Neural progenitor cell (in vitro differentiated cells): ENCODE measurements around the gene CLDN34. TPM values are rescaled to one million over a fixed set of nuclear protein-coding genes. Genes with fewer than 3 reads are reported as not detected.

Experiments used
- DNase-seq: peaks from one replicate; pipeline ENCODE4 v3.0.0-alpha.2; 2016; ENCODE audit warnings: low spot score
- H2AFZ ChIP-seq: fragments of 200-600 bp; sonication (generic); replicated peaks from 2 replicates; pipeline ENCODE4 v1.6.1; 2016; ENCODE audit warnings: antibody characterized with exemption
- H3F3A ChIP-seq: fragments of 200-600 bp; sonication (generic); 2 replicates; pipeline ENCODE4 v1.6.1; 2016; ENCODE audit warnings: antibody characterized with exemption, low read depth
- H3K27ac ChIP-seq: fragments of 200-600 bp; sonication (generic); 2 replicates; pipeline ENCODE4 v1.5.1; 2016; ENCODE audit warnings: mild to moderate bottlenecking
- H3K27me3 ChIP-seq: fragments of 200-600 bp; sonication (generic); 2 replicates; pipeline ENCODE4 v1.6.1; 2016; ENCODE audit warnings: mild to moderate bottlenecking, moderate library complexity
- H3K36me3 ChIP-seq: fragments of 200-600 bp; sonication (generic); 2 replicates; pipeline ENCODE4 v1.5.1; 2016
- H3K4me1 ChIP-seq: fragments of 200-600 bp; sonication (generic); 2 replicates; pipeline ENCODE4 v1.6.1; 2016; ENCODE audit warnings: mixed run types
- H3K4me2 ChIP-seq: fragments of 200-600 bp; sonication (generic); 2 replicates; pipeline ENCODE4 v1.6.1; 2016
- H3K4me3 ChIP-seq: fragments of 200-600 bp; sonication (generic); 2 replicates; pipeline ENCODE4 v1.5.1; 2016
- H3K79me2 ChIP-seq: fragments of 200-600 bp; sonication (generic); 2 replicates; pipeline ENCODE4 v1.6.1; 2016; ENCODE audit warnings: low read depth
- H3K9ac ChIP-seq: fragments of 200-600 bp; sonication (generic); 2 replicates; pipeline ENCODE4 v1.6.1; 2016
- H3K9me3 ChIP-seq: fragments of 200-600 bp; sonication (generic); 2 replicates; pipeline ENCODE4 v1.5.1; 2016; ENCODE audit warnings: low read depth
- H4K20me1 ChIP-seq: fragments of 200-600 bp; sonication (generic); 2 replicates; pipeline ENCODE4 v1.6.1; 2016; ENCODE audit warnings: low read depth
- H3K27ac Mint-ChIP-seq: 3 replicates; pipeline ENCODE4 v1.8.0; 2021; ENCODE audit warnings: mixed read lengths
- H3K27me3 Mint-ChIP-seq: 2 replicates; pipeline ENCODE4 v1.8.0; 2022; ENCODE audit warnings: low read depth, mild to moderate bottlenecking, inconsistent platforms, moderate library complexity, mixed read lengths; ENCODE audit not compliant: insufficient read depth
- H3K36me3 Mint-ChIP-seq: 3 replicates; pipeline ENCODE4 v1.8.0; 2021; ENCODE audit warnings: mixed read lengths
- H3K4me1 Mint-ChIP-seq: 3 replicates; pipeline ENCODE4 v1.8.0; 2021; ENCODE audit warnings: mixed read lengths
- H3K4me3 Mint-ChIP-seq: 3 replicates; pipeline ENCODE4 v1.8.0; 2021; ENCODE audit warnings: mild to moderate bottlenecking, moderate library complexity, mixed read lengths
- H3K9me3 Mint-ChIP-seq: 3 replicates; pipeline ENCODE4 v1.8.0; 2020; ENCODE audit warnings: mixed read lengths
- EZH2 ChIP-seq: fragments of 200-600 bp; sonication (generic); IDR thresholded peaks from 2 replicates; pipeline ENCODE4 v1.6.1; 2017; ENCODE audit warnings: antibody characterized with exemption, mild to moderate bottlenecking, moderate library complexity
- EZH2phosphoT487 ChIP-seq: fragments of 200-600 bp; sonication (generic); IDR thresholded peaks from 2 replicates; pipeline ENCODE4 v1.6.1; 2017; ENCODE audit warnings: antibody characterized with exemption
- total RNA-seq: library from RNA; depleted of rRNA; stranded (reverse); fragments of >200 nt; gene quantifications from 2 replicates; pipeline ENCODE4 v1.2.3, GENCODE V29; 2015; ENCODE audit warnings: low replicate concordance
- TF ChIP-seq, protein P1 (sequence below): fragments of 200-600 bp; sonication (generic); IDR thresholded peaks from 2 replicates; pipeline ENCODE4 v1.5.1; 2017; ENCODE audit warnings: antibody characterized with exemption, mild to moderate bottlenecking

CLDN34 gene
- total RNA-seq, 1 donor from 2014 or later, result not detected

DNA sequence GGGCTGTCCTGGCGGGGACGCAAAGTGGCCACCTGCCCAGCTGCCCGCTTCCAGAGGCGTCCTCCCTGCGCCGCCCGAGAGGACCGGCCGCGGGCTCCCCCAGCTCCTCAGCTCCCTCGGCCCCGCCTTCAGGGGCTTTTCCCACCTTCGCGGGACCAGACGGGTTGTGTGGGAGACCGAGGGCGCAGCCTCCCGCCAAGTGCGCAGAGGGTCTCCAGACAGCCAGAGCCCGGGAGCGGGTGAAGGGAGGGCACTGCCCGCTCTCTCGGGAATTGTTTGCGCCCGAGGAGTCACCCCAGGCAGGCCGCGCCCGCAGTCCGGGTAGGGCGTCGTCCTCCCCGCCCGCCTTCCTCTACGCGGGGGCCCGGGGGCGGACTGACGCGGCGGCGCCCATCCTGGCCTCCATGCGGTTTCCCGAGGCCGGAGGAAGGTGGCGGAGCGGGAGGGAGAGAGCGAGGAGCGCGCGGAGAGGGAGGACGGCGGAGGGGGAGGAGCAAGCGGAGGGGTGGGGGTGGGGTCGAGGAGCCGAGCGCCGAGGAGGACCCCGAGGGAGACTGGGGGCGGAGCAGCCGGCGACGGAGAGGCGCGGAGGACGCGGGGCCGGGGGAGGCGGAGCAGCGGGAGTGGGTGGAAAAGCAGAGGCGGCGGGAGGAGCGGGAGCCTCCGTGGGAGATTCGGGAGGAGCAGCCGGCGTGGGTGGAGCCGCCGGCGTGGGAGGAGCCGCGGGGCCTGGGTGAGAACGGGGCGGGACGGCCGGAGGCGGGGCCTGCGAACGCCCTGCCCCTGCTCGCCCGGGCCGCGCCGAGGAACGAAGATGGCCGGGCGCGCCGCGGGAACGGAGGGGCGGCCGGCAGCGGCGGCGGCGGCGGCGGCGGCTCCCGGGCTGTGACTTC, 47.5 kb downstream of the CLDN34 start:
- Histone ChIP-seq H3F3A (peaks cover 37% of the 10 kb centered on the region), H3K4me3 (peak overlapping the region; percentile 51), H3K4me2 (peak overlapping the region; percentile 78), H3K27me3 (no peaks in the 10 kb centered on the region), H3K9me3 (no peaks in the 10 kb centered on the region), H4K20me1 (peaks cover 25% of the 10 kb centered on the region), H3K79me2 (peaks cover 39% of the 10 kb centered on the region), H2AFZ (no peak overlapping the region), H3K9ac (no peak overlapping the region), H3K36me3 (no peaks in the 10 kb centered on the region), H3K27ac (peak overlapping the region; percentile 53), H3K4me1 (peaks cover 24% of the 10 kb centered on the region)
- no peak for TF ChIP-seq EZH2
- TF ChIP-seq EZH2phosphoT487, result no peak
- TF ChIP-seq, protein P1, sequence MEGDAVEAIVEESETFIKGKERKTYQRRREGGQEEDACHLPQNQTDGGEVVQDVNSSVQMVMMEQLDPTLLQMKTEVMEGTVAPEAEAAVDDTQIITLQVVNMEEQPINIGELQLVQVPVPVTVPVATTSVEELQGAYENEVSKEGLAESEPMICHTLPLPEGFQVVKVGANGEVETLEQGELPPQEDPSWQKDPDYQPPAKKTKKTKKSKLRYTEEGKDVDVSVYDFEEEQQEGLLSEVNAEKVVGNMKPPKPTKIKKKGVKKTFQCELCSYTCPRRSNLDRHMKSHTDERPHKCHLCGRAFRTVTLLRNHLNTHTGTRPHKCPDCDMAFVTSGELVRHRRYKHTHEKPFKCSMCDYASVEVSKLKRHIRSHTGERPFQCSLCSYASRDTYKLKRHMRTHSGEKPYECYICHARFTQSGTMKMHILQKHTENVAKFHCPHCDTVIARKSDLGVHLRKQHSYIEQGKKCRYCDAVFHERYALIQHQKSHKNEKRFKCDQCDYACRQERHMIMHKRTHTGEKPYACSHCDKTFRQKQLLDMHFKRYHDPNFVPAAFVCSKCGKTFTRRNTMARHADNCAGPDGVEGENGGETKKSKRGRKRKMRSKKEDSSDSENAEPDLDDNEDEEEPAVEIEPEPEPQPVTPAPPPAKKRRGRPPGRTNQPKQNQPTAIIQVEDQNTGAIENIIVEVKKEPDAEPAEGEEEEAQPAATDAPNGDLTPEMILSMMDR, result no peak
- no peak overlapping the region for H3K27ac Mint-ChIP-seq
- peaks cover 18% of the 10 kb centered on the region for H3K36me3 Mint-ChIP-seq
- H3K4me1 Mint-ChIP-seq, result peaks cover 30% of the 10 kb centered on the region
- peak; percentile 87 for DNase-seq
- H3K9me3 Mint-ChIP-seq, result peaks cover 29% of the 10 kb centered on the region
- H3K27me3 Mint-ChIP-seq, result no peaks in the 10 kb centered on the region
- H3K4me3 Mint-ChIP-seq, result peak overlapping the region; percentile 81

GRCh38 chrX:10015355-10015722, 48.2 kb downstream of the CLDN34 start:
- H3K36me3 Mint-ChIP-seq, result peaks cover 18% of the 10 kb centered on the region
- Histone ChIP-seq H3K27me3 (no peaks in the 10 kb centered on the region), H3K79me2 (peaks cover 44% of the 10 kb centered on the region), H2AFZ (no peak overlapping the region), H3K9ac (no peak overlapping the region), H3K4me3 (peak overlapping the region; percentile 63), H3K36me3 (no peaks in the 10 kb centered on the region), H3F3A (peaks cover 31% of the 10 kb centered on the region), H3K27ac (no peak overlapping the region), H4K20me1 (peaks cover 25% of the 10 kb centered on the region), H3K9me3 (no peaks in the 10 kb centered on the region), H3K4me1 (peaks cover 18% of the 10 kb centered on the region), H3K4me2 (no peak overlapping the region)
- no peak for DNase-seq
- no peak overlapping the region for H3K4me3 Mint-ChIP-seq
- no peaks in the 10 kb centered on the region for H3K27me3 Mint-ChIP-seq
- no peak overlapping the region for H3K27ac Mint-ChIP-seq
- peaks cover 25% of the 10 kb centered on the region for H3K4me1 Mint-ChIP-seq
- no peak for TF ChIP-seq EZH2
- TF ChIP-seq, protein P1, result no peak
- TF ChIP-seq EZH2phosphoT487, result no peak
- H3K9me3 Mint-ChIP-seq, result peaks cover 29% of the 10 kb centered on the region

DNA sequence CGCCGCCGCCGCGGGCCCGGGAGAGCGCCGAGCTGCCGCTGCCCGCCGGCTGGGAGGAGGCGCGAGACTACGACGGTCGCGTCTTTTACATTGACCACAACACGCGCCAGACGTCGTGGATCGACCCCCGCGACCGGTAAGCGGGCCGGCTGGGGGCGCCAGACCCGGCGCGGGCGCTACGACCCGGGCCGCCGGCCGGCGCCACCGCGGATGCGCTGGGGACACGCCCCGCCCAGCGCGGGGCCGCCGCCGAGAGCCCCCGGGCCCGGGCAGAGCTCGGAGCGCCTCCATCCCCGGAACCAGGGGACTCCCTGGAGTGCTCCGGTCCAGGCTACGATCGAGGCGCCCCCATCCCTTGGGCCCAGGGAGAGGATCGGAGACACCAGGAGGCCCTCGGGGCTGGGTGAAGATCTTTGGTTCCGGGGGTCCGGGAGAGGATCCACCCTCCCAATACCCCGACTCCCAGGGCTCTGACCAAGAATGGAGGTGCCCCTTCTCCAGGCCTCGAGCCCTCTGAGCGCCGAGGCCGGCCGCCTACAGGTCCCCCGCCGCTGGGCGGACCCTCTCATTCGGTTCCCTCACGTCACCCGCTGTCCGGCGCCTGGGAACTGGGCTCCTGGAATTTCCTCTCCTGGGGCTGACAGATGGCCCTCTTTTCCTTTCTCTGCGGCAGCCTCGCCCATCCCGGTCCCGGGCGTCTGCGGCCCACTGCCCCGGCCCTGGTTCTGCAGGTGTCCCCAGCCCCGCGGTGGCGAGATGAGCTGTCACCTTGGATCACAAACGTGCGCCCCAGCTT, 48.8 kb downstream of the CLDN34 start:
- H3K4me1 Mint-ChIP-seq, result peaks cover 19% of the 10 kb centered on the region
- H3K4me1 ChIP-seq, result peaks cover 12% of the 10 kb centered on the region
- H3K4me3 ChIP-seq, result peak overlapping the region; percentile 63
- no peak overlapping the region for H3K9ac ChIP-seq
- H2AFZ ChIP-seq, result no peak overlapping the region
- no peaks in the 10 kb centered on the region for H3K27me3 Mint-ChIP-seq
- H3K9me3 ChIP-seq, result no peaks in the 10 kb centered on the region
- no peaks in the 10 kb centered on the region for H3K27me3 ChIP-seq
- H3F3A ChIP-seq, result peaks cover 25% of the 10 kb centered on the region
- H3K27ac ChIP-seq, result no peak overlapping the region
- H3K36me3 Mint-ChIP-seq, result peaks cover 21% of the 10 kb centered on the region
- H4K20me1 ChIP-seq, result peaks cover 25% of the 10 kb centered on the region
- H3K79me2 ChIP-seq, result peaks cover 50% of the 10 kb centered on the region
- peak overlapping the region; percentile 46 for H3K27ac Mint-ChIP-seq
- peaks cover 34% of the 10 kb centered on the region for H3K9me3 Mint-ChIP-seq
- TF ChIP-seq EZH2phosphoT487, result no peak
- TF ChIP-seq, protein P1, result no peak
- no peak for TF ChIP-seq EZH2
- DNase-seq, result peak; percentile 65
- no peaks in the 10 kb centered on the region for H3K36me3 ChIP-seq
- peak overlapping the region; percentile 84 for H3K4me2 ChIP-seq
- peak overlapping the region; percentile 71 for H3K4me3 Mint-ChIP-seq
